GM18499 (cell line): Measurements from ENCODE around the gene PAWR.
"Not testable (repeated sequence)": the region's sequence is repeated elsewhere in the genome, so short reads cannot be mapped to it uniquely, and the experiment has no call there.

Experiments
- ATAC-seq: cut with Tn5 transposase; IDR thresholded peaks from one replicate; pipeline ENCODE4 v1.9.1; 2021; ENCODE audit warnings: moderate number of reproducible peaks; ENCODE audit not compliant: insufficient read depth, unreplicated experiment

The PAWR gene

DNA sequence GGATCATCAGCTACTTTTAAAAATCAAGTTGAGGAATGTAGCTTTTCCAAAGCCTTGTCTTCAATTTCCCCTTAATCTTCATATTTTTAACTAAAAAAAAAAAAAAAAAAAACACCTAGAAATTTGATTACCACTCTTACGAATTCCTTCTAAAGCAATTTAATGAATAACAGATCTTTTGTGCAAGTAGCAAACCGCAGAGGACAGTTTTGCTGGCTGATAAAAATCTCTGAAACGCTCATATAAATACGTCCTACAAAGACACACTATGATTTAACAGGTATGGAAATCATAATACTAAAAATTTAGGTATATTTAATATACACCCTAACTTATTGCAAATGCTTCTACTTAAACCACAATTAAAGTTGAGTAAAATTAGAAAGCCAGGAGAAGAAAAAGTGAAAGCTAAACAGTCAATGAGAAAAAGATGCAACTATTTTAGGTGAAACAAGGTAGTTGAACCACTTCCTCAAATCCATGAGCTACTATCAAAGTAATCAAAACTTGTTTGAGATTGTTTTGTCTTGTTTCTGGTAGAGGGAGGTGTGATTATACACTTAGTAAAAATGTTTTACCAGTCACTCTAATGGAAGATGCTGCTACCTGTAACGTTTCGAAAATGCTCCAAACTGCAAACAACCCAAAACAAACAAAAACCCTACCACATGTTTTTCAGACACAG lies 2.2 kb downstream of the PAWR start:
- ATAC-seq: no peak

DNA sequence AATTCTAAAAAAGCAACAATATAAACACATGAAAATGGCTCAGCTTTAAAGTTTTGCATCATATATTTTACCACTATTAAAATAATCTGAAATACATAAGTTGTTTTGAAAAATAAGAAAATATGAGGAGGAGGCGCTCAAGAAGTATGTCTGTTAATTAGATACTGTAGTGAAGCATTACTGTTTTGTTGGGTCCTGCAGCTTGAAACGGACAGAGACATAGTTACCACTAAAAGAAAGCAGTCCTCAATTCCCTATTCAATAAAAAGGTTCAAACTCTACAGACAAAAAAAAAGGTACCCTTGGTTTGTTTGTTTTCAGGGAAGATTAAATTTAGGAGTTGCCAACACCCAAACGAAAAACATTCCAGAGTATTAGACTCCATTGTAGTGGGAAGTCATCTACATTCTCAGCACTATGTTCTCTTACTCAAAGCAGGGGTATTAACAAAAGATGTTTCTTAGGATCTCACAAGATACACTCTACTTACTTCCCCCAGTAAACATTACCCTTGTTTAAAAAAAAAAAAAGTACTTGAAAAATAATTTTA lies 3.0 kb downstream of the PAWR start:
- no peak for ATAC-seq

- ATAC-seq: no peak
Measured at GRCh38 chr12:79686171-79686570, 4.6 kb downstream of the PAWR start.

GRCh38 chr12:79685068-79685467 lies 5.7 kb downstream of the PAWR start:
- ATAC-seq: no peak

DNA sequence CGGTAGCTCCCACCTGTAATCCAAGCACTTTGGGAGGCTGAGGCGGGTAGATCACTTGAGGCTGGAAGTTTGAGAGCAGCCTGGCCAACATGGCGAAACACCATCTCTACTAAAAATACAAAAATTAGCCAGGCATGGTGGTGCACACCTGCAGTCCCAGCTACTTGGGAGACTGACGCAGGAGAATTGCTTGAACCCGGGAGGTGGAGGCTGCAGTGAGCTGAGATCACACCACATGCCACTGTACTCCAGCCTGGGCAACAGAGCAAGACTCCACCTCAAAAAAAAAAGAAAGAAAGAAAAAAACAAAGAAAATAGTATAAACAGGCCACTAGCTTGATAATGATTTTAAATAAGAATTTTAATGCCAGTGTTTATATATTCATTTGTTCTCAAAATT lies 6.4 kb downstream of the PAWR start:
- ATAC-seq: not testable (repeated sequence)

GRCh38 chr12:79682593-79682992 lies 8.2 kb downstream of the PAWR start:
- ATAC-seq: no peak

DNA sequence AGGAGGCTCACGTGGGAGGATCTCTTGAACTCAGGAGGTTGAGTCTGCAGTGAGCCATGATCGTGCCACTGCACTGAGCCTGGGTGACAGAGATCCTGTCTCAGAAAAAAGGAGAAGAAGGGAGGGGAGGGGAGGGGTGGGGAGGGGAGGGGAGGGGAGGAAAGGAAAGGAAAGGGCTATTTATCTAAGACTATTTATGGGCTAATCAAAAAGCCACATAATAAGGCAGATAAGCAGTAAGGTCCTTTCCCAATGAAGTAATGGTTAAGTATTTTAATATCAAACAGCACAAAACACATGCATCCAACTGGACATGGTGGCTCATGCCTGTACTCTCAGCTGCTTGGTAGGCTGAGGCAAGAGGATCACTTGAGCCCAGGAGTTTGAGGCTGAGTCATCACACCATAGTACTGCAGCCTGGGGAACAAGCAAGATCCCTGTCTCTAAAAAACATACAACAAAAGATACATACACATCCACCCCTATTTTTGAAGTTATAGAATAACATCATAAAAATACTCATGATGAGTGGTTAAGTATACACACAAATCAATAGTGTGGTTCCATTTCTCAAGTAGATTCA lies 9.7 kb downstream of the PAWR start:
- no peak for ATAC-seq

GRCh38 chr12:79680051-79680450 lies 10.7 kb downstream of the PAWR start:
- ATAC-seq: no peak

DNA sequence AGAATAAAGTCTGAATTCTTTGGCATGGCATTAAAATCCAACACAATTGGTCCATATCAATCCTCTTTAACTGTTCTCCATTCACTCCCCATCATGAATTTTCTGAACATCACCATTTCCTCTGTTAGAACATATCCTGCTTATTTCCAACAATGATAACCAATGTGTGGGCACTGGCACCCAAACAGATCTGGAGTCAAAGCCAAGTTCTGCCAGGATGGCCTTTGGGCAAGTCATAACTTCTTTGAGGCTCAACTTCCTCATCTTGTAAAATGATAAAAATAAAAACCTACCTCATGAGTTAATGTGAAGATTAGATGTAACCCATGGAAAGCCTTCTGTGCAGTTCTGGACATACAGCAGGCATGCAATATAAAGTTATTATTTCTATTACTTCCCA lies 12.5 kb downstream of the PAWR start:
- no peak for ATAC-seq

- ATAC-seq: no peak
Measured at GRCh38 chr12:79677672-79678071, 13.1 kb downstream of the PAWR start.

GRCh38 chr12:79676579-79676978 lies 14.2 kb downstream of the PAWR start:
- ATAC-seq: no peak

- no peak for ATAC-seq
Measured at GRCh38 chr12:79674629-79675028, 16.1 kb downstream of the PAWR start.

- no peak for ATAC-seq
Measured at GRCh38 chr12:79673354-79673753, 17.4 kb downstream of the PAWR start.

DNA sequence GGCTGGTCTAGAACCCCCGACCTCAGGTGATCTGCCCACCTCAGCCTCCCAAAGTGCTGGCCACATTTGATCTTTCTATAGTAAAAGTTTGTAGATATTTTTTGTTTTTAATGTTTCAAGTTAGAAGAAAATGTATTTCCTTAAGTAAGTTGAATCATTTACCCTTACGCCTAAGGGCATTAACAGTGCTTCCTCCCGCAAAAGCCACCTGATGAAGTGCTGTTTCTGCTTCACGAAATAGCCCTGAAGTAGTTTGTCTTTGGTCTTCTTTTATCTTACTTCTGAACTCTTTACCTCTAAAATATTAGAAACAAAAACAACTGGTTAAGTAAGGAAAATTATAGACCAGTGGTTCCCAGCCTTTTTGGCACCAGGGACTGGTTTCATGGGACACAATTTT lies 22.7 kb downstream of the PAWR start:
- ATAC-seq: no peak

DNA sequence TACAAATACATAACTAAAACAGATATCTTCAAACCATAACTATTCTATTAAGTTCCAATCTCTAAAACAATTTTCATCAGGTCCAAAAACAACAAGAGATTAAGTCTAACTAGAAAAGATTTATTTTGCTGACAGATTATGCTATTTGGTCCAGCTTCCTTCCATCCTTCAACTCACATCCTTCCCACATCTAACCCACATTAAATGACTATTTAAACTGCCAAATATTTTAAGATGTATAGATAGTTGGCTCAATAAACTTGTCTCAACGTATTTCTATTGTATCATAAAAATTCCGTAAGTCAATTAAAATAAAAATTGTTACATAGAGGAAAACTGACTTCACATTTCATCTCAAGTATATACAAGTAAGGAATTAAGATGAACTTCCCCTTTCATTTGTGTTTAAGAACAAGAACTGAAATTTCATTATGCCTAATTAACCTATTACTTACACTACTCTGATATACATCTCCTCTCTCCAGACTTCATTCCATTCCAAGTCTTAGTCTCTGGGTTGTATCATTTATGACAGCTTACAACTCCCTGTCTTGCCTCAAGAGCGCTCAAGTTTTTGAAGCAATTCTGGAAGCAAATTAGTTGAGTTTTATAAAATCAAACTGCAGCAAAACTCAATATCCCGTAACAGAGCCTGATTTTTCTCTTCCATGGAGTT lies 25.4 kb downstream of the PAWR start:
- no peak for ATAC-seq

GRCh38 chr12:79664518-79664917 lies 26.2 kb downstream of the PAWR start:
- ATAC-seq: no peak

GRCh38 chr12:79662046-79662811 lies 28.5 kb downstream of the PAWR start:
- ATAC-seq: no peak

DNA sequence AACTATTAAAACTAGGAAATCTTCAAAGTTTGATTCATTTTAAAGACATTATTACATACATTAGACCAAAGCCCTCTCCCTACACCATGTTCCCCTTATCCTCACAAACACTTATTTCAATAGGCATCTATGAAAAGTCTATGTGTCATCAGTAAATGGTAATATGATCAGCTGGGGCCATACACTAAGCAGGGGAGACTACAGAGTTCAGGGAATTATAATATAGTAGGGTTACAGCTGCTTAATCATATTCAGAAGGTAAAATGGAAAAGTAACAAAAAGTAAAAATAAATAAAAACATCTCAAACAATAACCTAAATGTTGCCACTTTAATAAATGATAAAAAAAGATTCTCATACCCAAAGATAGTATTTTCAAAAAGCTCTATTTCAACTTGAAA lies 29.1 kb downstream of the PAWR start:
- ATAC-seq: no peak

DNA sequence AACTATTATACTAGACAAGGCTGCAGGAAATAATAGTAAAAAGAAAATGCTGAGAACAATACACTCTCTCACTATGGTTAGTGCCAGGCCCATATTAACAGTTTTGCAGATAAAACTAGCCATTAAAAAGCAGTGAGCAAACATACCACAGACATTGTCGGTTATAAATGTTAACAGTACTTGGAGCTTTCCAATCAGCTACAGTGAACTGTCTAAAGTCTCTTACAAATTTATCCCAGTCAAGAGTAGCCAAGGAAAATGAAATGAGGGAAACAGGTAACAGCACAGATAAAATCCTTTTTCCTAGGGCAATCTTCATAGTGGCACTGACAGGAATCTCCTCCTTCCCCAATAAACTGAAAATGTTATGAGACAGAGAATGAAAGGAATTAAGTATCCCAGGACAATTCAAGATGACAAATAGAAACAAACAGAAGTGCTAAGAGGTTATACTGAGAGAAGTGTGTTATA lies 30.8 kb downstream of the PAWR start:
- no peak for ATAC-seq

DNA sequence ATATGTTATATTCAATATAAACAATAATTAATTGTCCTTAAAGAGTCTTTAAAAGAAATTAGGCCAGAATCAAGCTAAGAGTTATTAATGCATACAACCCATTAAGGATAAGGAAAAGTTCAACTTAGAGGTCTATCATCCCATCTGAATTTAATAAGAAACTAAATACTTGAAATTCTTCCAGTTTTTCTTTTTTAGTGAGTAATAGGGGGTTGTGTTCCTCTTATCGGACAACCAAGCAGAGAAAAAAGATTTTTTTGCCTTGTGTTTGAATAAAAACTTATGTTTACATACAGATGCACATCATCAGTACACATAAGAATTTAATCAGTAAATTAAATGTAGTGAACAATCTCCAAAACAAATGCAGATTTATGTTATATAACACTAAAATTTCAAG lies 32.5 kb downstream of the PAWR start:
- no peak for ATAC-seq

DNA sequence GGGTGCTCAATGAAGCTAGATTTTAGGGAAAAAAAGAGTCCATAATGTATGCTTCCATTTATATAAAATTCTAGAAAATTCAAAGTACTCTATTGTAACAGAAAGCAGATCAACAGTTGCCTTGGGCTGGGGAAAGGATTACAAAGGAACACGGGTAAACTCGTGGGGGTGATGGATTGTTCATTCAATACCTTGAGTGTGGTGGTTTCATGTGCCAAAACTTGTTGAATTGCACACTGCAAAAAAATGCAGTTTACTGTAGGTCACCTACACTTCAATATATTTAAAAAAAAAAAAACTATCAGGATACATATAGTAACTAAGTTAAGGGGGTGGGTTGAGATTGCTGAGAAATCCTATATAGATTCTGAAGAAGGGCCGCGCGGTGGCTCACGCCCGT lies 33.6 kb downstream of the PAWR start:
- ATAC-seq: no peak
